Loucy (cell line): ENCODE results near the gene PHEX.

Source experiments
- EZH2phosphoT487 ChIP-seq: fragments of 200-600 bp; IDR thresholded peaks from 2 replicates; pipeline ENCODE4 v1.6.1; 2018; ENCODE audit warnings: antibody characterized with exemption, mild to moderate bottlenecking, moderate library complexity, borderline replicate concordance
- TF ChIP-seq, protein P1 (sequence below): fragments of 200-600 bp; sonication (generic); conservative IDR thresholded peaks from 2 replicates; pipeline ENCODE4 v1.5.1; 2014; ENCODE audit warnings: mild to moderate bottlenecking, antibody characterized with exemption, low read length

DNA sequence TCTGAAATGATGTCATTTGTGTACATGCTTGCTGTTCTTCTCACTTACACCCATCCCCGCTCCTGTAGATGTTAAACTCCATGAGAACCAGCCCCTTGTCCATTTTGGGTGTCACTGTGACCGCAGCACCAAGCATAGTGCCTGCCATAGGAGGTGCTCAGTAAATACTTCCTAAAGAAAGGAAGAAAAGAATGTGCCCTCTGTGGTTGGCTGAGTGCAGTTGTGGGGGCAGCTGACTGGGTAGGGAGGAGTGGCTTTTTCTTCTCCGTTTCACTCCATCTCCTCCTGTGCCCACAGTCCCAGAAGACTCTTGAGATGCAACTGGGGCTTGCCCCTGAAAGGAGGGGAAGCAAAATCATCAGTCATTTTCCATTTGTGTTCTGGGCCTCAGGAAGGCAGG, 25.5 kb downstream of the PHEX start:
- TF ChIP-seq, protein P1, sequence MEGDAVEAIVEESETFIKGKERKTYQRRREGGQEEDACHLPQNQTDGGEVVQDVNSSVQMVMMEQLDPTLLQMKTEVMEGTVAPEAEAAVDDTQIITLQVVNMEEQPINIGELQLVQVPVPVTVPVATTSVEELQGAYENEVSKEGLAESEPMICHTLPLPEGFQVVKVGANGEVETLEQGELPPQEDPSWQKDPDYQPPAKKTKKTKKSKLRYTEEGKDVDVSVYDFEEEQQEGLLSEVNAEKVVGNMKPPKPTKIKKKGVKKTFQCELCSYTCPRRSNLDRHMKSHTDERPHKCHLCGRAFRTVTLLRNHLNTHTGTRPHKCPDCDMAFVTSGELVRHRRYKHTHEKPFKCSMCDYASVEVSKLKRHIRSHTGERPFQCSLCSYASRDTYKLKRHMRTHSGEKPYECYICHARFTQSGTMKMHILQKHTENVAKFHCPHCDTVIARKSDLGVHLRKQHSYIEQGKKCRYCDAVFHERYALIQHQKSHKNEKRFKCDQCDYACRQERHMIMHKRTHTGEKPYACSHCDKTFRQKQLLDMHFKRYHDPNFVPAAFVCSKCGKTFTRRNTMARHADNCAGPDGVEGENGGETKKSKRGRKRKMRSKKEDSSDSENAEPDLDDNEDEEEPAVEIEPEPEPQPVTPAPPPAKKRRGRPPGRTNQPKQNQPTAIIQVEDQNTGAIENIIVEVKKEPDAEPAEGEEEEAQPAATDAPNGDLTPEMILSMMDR = no peak
- no peak for TF ChIP-seq EZH2phosphoT487
